ENCODE measurements around the gene MEIS2. TPM values are rescaled to one million over a fixed set of nuclear protein-coding genes. Genes with fewer than 3 reads are reported as not detected.

The MEIS2 gene
- total and polyA plus RNA-seq, 2 of the 13 experiments (the other 11 are each of a cell fraction or from before 2014, with no cell fraction given) = 10.7 to 12.4 TPM

DNA sequence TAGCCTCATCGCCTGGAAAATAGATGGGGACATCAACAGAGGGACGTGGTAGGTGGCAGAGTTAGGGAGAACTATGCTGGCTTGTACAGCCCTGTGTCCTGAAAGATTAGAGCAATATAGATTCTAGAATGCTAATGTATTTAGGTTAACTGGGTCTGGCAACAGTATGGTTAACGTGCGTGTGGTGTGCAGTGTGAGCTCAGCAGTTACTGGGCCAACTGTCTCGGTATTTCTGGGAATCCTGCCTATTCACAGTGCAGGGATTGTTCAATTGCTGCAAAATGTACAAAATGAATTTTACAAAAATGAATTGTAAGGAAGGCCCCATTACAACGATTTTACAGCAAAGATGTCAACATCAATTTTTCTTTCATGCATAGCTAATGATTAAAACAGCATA, 20.6 kb downstream of the MEIS2 start (continued):
- no peak for TF ChIP-seq ZNF598 (CRISPR knock-in tag; IDR thresholded peaks at IDR 0.05; ENCODE audit: borderline replicate concordance)
- TF ChIP-seq MAZ (IDR thresholded peaks at IDR 0.05; ENCODE audit: borderline replicate concordance, low read depth, low read length) = no peak
- no peak for TF ChIP-seq MAZ (CRISPR knock-in tag; IDR thresholded peaks at IDR 0.05; ENCODE audit: low read depth)
- TF ChIP-seq TRIM24 (CRISPR knock-in tag; IDR thresholded peaks at IDR 0.05) = no peak
- TF ChIP-seq, protein P1, sequence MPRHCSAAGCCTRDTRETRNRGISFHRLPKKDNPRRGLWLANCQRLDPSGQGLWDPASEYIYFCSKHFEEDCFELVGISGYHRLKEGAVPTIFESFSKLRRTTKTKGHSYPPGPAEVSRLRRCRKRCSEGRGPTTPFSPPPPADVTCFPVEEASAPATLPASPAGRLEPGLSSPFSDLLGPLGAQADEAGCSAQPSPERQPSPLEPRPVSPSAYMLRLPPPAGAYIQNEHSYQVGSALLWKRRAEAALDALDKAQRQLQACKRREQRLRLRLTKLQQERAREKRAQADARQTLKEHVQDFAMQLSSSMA (CRISPR knock-in tag; IDR thresholded peaks at IDR 0.05) = no peak
- TF ChIP-seq ZSCAN20 (CRISPR knock-in tag; IDR thresholded peaks at IDR 0.05; ENCODE audit: borderline replicate concordance) = no peak
- no peak for TF ChIP-seq PHF21A (CRISPR knock-in tag; IDR thresholded peaks at IDR 0.05)
- TF ChIP-seq GABPA (IDR thresholded peaks at IDR 0.05; ENCODE audit: low read depth, low read length) = no peak
- TF ChIP-seq GABPA (CRISPR knock-in tag; IDR thresholded peaks at IDR 0.05; ENCODE audit: low read depth) = no peak

DNA sequence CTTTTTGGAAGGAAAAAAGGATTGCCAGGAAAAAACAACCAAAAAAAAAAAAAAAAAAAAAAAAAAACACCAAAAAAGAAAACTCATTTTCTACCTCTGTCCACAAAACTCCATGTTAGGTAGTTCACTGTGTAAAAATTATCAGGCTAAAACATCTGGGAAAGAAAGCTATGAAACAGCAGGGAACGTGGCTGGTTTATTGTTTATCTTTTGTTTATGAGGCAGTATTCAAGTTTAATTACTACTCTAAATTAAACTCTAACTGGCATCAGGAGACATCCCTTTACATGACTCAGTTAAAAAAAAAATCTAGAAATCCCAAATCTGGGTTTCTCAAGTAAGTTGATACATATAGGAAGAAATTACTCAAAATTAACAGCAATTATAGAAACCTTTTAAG, 21.8 kb downstream of the MEIS2 start:
- no peak for ATAC-seq
- no peak overlapping the region for H3K9ac ChIP-seq (ENCODE audit: insufficient read depth, low read depth, low read length)
- ChIA-PET POLR2A (no interaction called here), CTCF (ENCODE audit: low intra/inter-chr PET ratio, low total read pairs) (no interaction called here)
- H3K36me3 ChIP-seq (replicated peaks in 1 of 2; ENCODE audit: control insufficient read depth in 1 of 2, insufficient read depth in 2 of 2, low read length in 2 of 2) = peaks cover 1 to 28% of the 10 kb centered on the region in 2 experiments; a peak in 4 of 5 replicates
- BruUV-seq (replicated peaks) = no TSS peak
- H3K9me3 ChIP-seq (ENCODE audit: low read length) = no peaks in the 10 kb centered on the region
- no peak overlapping the region for H2AFZ ChIP-seq (ENCODE audit: low read length)
- no peak overlapping the region for H3K4me2 ChIP-seq (ENCODE audit: low read depth, low read length)
- FAIRE-seq = no peak
- H4K20me1 ChIP-seq (ENCODE audit: insufficient read depth, low read length) = no peaks in the 10 kb centered on the region
- intact Hi-C loops (cut with micrococcal nuclease; ENCODE audit: unreplicated experiment) = no loop called here
- no peaks in the 10 kb centered on the region for H3K79me2 ChIP-seq (ENCODE audit: insufficient read depth, low read length)
- in situ Hi-C loops (cut with HindIII; ENCODE audit: extremely low pct_ligation_motif_present, low pct_unique_long_range_greater_than_20kb) = no loop called here
- 84% methylated on average over 1 of the region's 1 CpG for WGBS (ENCODE audit: low lambda C conversion rate)
- DNase-seq (ENCODE audit: low spot score) = no peak
- no peak overlapping the region for H3K4me3 ChIP-seq (replicated peaks in 1 of 3; ENCODE audit: insufficient read depth in 1 of 3, low read depth in 2 of 3, low read length in 3 of 3)
- no peaks in the 10 kb centered on the region for H3K27me3 ChIP-seq (ENCODE audit: control insufficient read depth in 1 of 2, insufficient read depth in 2 of 2, low read length in 2 of 2)
- no peaks in the 10 kb centered on the region for H3K4me1 ChIP-seq (ENCODE audit: insufficient read depth, low read length)
- no peak overlapping the region for H3K27ac ChIP-seq (ENCODE audit: extremely low read length, insufficient read depth, low read length)
- TF ChIP-seq, protein P2, sequence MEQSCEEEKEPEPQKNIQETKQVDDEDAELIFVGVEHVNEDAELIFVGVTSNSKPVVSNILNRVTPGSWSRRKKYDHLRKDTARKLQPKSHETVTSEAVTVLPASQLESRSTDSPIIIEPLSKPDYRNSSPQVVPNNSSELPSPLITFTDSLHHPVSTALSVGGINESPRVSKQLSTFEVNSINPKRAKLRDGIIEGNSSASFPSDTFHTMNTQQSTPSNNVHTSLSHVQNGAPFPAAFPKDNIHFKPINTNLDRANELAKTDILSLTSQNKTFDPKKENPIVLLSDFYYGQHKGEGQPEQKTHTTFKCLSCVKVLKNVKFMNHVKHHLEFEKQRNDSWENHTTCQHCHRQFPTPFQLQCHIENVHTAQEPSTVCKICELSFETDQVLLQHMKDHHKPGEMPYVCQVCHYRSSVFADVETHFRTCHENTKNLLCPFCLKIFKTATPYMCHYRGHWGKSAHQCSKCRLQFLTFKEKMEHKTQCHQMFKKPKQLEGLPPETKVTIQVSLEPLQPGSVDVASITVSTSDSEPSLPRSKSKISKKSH (CRISPR knock-in tag; IDR thresholded peaks at IDR 0.05; ENCODE audit: borderline replicate concordance) = no peak
- no peak for TF ChIP-seq PTBP1 (IDR thresholded peaks at IDR 0.05; ENCODE audit: low read depth, low read length, poor library complexity, severe bottlenecking)
- no peak for TF ChIP-seq RBM22 (optimal IDR thresholded peaks at IDR 0.05; ENCODE audit: low read length)
- no peak for TF ChIP-seq ZNF451 (CRISPR knock-in tag; IDR thresholded peaks at IDR 0.05)
- no peak for TF ChIP-seq ZNF367 (CRISPR knock-in tag; IDR thresholded peaks at IDR 0.05; ENCODE audit: borderline replicate concordance)
- TF ChIP-seq, protein P3, sequence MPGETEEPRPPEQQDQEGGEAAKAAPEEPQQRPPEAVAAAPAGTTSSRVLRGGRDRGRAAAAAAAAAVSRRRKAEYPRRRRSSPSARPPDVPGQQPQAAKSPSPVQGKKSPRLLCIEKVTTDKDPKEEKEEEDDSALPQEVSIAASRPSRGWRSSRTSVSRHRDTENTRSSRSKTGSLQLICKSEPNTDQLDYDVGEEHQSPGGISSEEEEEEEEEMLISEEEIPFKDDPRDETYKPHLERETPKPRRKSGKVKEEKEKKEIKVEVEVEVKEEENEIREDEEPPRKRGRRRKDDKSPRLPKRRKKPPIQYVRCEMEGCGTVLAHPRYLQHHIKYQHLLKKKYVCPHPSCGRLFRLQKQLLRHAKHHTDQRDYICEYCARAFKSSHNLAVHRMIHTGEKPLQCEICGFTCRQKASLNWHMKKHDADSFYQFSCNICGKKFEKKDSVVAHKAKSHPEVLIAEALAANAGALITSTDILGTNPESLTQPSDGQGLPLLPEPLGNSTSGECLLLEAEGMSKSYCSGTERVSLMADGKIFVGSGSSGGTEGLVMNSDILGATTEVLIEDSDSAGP (CRISPR knock-in tag; IDR thresholded peaks at IDR 0.05; ENCODE audit: borderline replicate concordance) = no peak
- no peak for TF ChIP-seq MBNL3 (CRISPR knock-in tag; conservative IDR thresholded peaks at IDR 0.05)
- TF ChIP-seq, protein P4, sequence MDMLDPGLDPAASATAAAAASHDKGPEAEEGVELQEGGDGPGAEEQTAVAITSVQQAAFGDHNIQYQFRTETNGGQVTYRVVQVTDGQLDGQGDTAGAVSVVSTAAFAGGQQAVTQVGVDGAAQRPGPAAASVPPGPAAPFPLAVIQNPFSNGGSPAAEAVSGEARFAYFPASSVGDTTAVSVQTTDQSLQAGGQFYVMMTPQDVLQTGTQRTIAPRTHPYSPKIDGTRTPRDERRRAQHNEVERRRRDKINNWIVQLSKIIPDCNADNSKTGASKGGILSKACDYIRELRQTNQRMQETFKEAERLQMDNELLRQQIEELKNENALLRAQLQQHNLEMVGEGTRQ (IDR thresholded peaks at IDR 0.05; ENCODE audit: low read depth, low read length) = no peak
- TF ChIP-seq, protein P4 (CRISPR knock-in tag; IDR thresholded peaks at IDR 0.05; ENCODE audit: borderline replicate concordance) = no peak

Measured in HepG2 (cell line).